Left lung (tissue), 10 donors: ENCODE data around the gene TMEM63C. TPM values are rescaled to one million over a fixed set of nuclear protein-coding genes. Genes with fewer than 3 reads are reported as not detected.

ENCODE experiments used
- ATAC-seq: fragments of 200-7000 bp; cut with Tn5 transposase; one replicate; pipeline ENCODE4 v1.9.1; 2020; ENCODE audit warnings: moderate library complexity
- DNase-seq, 4 donors: peaks; one replicate each; pipeline ENCODE4 v3.0.0-alpha.2; 2013 to 2020
- H3K27ac ChIP-seq, 2 donors: fragments of 200-600 bp; sonication (generic) in 1 of 2; one replicate each; pipeline versions ENCODE4 v1.5.0 to v1.8.0; 2020 to 2021
- H3K27me3 ChIP-seq, 2 donors: fragments of 200-600 bp; sonication (generic) in 1 of 2; one replicate each; pipeline versions ENCODE4 v1.5.0 to v1.8.0; 2020 to 2021
- H3K36me3 ChIP-seq, 2 donors: fragments of 200-600 bp; sonication (generic) in 1 of 2; one replicate each; pipeline versions ENCODE4 v1.5.0 to v1.8.0; 2020 to 2021
- H3K4me1 ChIP-seq, 2 donors: fragments of 200-600 bp; one replicate each; pipeline ENCODE4 v1.8.0; 2021
- H3K4me3 ChIP-seq, 2 donors: fragments of 200-600 bp; sonication (generic) in 1 of 2; one replicate each; pipeline versions ENCODE4 v1.5.0 to v1.8.0; 2020 to 2021; ENCODE audit warnings: mild to moderate bottlenecking in 1 of 2
- H3K9me3 ChIP-seq, 2 donors: fragments of 200-600 bp; sonication (generic) in 1 of 2; one replicate each; pipeline versions ENCODE4 v1.5.0 to v1.8.0; 2020 to 2021
- CTCF ChIP-seq, 2 donors: fragments of 200-600 bp; sonication (generic) in 1 of 2; IDR thresholded peaks; one replicate each; pipeline versions ENCODE4 v1.5.0 to v1.8.0; 2021; ENCODE audit warnings: antibody characterized with exemption in 2 of 2
- intact Hi-C, 2 donors: fragments of 100-400 bp; cut with DNase I; formaldehyde crosslinking; loops; one replicate each; pipeline versions ENCODE4 v1.11.2 to v1.14.2; 2022
- polyA plus RNA-seq, 6 donors: library from polyadenylated mRNA; unstranded; fragments of 120-200 nt; gene quantifications; one replicate each; pipeline ENCODE4 v1.2.1, GENCODE V29; 2013; ENCODE audit not compliant: insufficient read length in 6 of 6
- total RNA-seq, 2 donors: library from RNA; stranded (reverse); fragmentation: NEBNext Ultra II Directional; extraction: Animal tissue kit (Norgen Biotek cat#: 25700); gene quantifications; one replicate each; pipeline ENCODE4 v1.2.1, GENCODE V29; 2021
- donor health status: DM: no; HTN: yes; CAD: no.
- donor health status: DM: no; HTN: no; CAD: no.

The TMEM63C gene
- total and polyA plus RNA-seq, 8 donors = 0.20 to 2.0 (median 0.88) TPM; not detected in 1

- H3K27ac ChIP-seq = no peak overlapping the region
- no peaks in the 10 kb centered on the region for H3K4me1 ChIP-seq
- H3K27me3 ChIP-seq = no peaks in the 10 kb centered on the region
- intact Hi-C loops = no loop called here
- no peak for TF ChIP-seq CTCF (IDR thresholded peaks at IDR 0.05)
- no peaks in the 10 kb centered on the region for H3K36me3 ChIP-seq
- ATAC-seq (no peak), DNase-seq (no peak)
- no peaks in the 10 kb centered on the region for H3K9me3 ChIP-seq
- no peak overlapping the region for H3K4me3 ChIP-seq
These were observed 65.2 kb downstream of the TMEM63C start for GRCh38 chr14:77246784-77247183.

GRCh38 chr14:77248666-77249065 lies 67.1 kb downstream of the TMEM63C start:
- intact Hi-C loops = no loop called here
- no peaks in the 10 kb centered on the region for H3K4me1 ChIP-seq
- no peak for DNase-seq
- no peaks in the 10 kb centered on the region for H3K9me3 ChIP-seq
- H3K36me3 ChIP-seq = no peaks in the 10 kb centered on the region
- no peak overlapping the region for H3K4me3 ChIP-seq
- no peak for TF ChIP-seq CTCF (IDR thresholded peaks at IDR 0.05)
- ATAC-seq = no peak
- H3K27ac ChIP-seq = no peak overlapping the region
- H3K27me3 ChIP-seq = no peaks in the 10 kb centered on the region

- ATAC-seq = no peak
- no peak for TF ChIP-seq CTCF (IDR thresholded peaks at IDR 0.05)
- no peak overlapping the region for H3K4me3 ChIP-seq
These were observed 67.7 kb downstream of the TMEM63C start for GRCh38 chr14:77249286-77249685.

GRCh38 chr14:77250927-77251326 lies 69.3 kb downstream of the TMEM63C start:
- no peak overlapping the region for H3K27ac ChIP-seq
- no peak for ATAC-seq
- H3K9me3 ChIP-seq = no peaks in the 10 kb centered on the region
- TF ChIP-seq CTCF (IDR thresholded peaks at IDR 0.05) = no peak
- no peak for DNase-seq
- H3K4me1 ChIP-seq = no peaks in the 10 kb centered on the region
- peaks cover 0 to 1% of the 10 kb centered on the region in 2 donors for H3K27me3 ChIP-seq
- H3K36me3 ChIP-seq = no peaks in the 10 kb centered on the region
- intact Hi-C loops = no loop called here
- no peak overlapping the region for H3K4me3 ChIP-seq

More at GRCh38 chr14:77249286-77249685, 67.7 kb downstream of the TMEM63C start:
- DNase-seq = no peak
- no peak overlapping the region for H3K27ac ChIP-seq
- no peaks in the 10 kb centered on the region for H3K36me3 ChIP-seq
- H3K27me3 ChIP-seq = no peaks in the 10 kb centered on the region
- H3K9me3 ChIP-seq = no peaks in the 10 kb centered on the region
- intact Hi-C loops = no loop called here
- H3K4me1 ChIP-seq = no peaks in the 10 kb centered on the region

- intact Hi-C loops = no loop called here
- TF ChIP-seq CTCF (IDR thresholded peaks at IDR 0.05) = no peak
These were observed 70.3 kb downstream of the TMEM63C start for GRCh38 chr14:77251870-77252269.

More at GRCh38 chr14:77251870-77252269, 70.3 kb downstream of the TMEM63C start:
- Histone ChIP-seq H3K4me3 (no peak overlapping the region), H3K27me3 (peaks cover 0 to 4% of the 10 kb centered on the region in 2 donors), H3K27ac (no peak overlapping the region), H3K36me3 (no peaks in the 10 kb centered on the region), H3K4me1 (no peaks in the 10 kb centered on the region), H3K9me3 (no peaks in the 10 kb centered on the region)
- ATAC-seq (no peak), DNase-seq (no peak)
